ENCODE data around the gene NOC2L. TPM values are rescaled to one million over a fixed set of nuclear protein-coding genes. Genes with fewer than 3 reads are reported as not detected.
"Not testable (repeated sequence)": the region's sequence is repeated elsewhere in the genome, so short reads cannot be mapped to it uniquely, and the experiment has no call there.

Gene NOC2L
- total and polyA plus RNA-seq, 9 of the 15 experiments (the other 6 are each of a cell fraction or from before 2014, with no cell fraction given): 4.0 to 410 (median 200) TPM

DNA sequence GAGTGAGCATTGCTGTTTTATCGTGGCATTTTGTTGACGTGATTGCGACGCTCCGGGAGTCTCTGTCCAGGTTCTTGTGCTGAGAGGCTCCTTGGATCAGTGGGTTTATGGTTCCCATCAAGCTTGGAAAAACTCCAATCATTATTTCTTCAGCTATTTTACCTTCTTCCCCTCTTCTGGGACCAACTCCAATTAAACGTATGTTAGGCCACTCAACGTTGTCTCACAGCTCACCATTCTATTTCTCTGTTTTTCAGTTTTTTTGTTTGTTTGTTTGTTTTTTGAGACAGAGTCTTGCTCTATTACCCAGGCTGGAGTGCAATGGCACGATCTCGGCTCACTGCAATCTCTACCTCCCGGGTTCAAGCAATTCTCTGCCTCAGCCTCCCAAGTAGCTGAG is 32.8 kb upstream of the NOC2L start:
- TF ChIP-seq ZNF224 (CRISPR knock-in tag; IDR thresholded peaks at IDR 0.05) (no peak), CBX2 (IDR thresholded peaks at IDR 0.05; ENCODE audit: insufficient read depth, low read length, poor library complexity, severe bottlenecking) (no peak), COPS2 (conservative IDR thresholded peaks at IDR 0.05) (no peak)
- TF ChIP-seq, protein P1, sequence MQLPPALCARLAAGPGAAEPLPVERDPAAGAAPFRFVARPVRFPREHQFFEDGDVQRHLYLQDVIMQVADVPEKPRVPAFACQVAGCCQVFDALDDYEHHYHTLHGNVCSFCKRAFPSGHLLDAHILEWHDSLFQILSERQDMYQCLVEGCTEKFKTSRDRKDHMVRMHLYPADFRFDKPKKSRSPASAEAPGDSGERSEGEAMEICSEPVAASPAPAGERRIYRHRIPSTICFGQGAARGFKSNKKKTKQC (CRISPR knock-in tag; IDR thresholded peaks at IDR 0.05): no peak
- no peaks in the 10 kb centered on the region for H3K79me2 ChIP-seq (ENCODE audit: control insufficient read depth, insufficient read depth, low read length)
- DNase-seq (ENCODE audit: extremely low read depth in 1 of 4, low spot score in 3 of 4) (no peak), FAIRE-seq (no peak), ATAC-seq (no peak)
- 57% methylated on average over 10 of the region's 10 CpGs for WGBS (ENCODE audit: insufficient coverage, low coverage, missing lambda C conversion rate)
- H3K36me3 ChIP-seq (ENCODE audit: control insufficient read depth, insufficient read depth, low read length): no peaks in the 10 kb centered on the region
- H2AFZ ChIP-seq (ENCODE audit: low read depth, low read length): no peak overlapping the region
- H3K4me2 ChIP-seq (ENCODE audit: insufficient read depth, low read length): no peak overlapping the region
- in situ Hi-C loops (cut with MboI): no loop called here
- H3K4me1 ChIP-seq (replicated peaks in 1 of 2; ENCODE audit: control insufficient read depth in 2 of 2, insufficient read depth in 2 of 2, low read length in 2 of 2): peaks cover 0 to 19% of the 10 kb centered on the region in 2 experiments; a peak in 2 of 5 replicates
- no peaks in the 10 kb centered on the region for H3K9me1 ChIP-seq (ENCODE audit: control insufficient read depth, insufficient read depth, low read length)
- no TSS peak for BruUV-seq (replicated peaks)
- no peak overlapping the region for H3K27ac ChIP-seq (ENCODE audit: extremely low read depth, low read depth, low read length)
- intact Hi-C loops (cut with micrococcal nuclease): no loop called here
- H3K9ac ChIP-seq (ENCODE audit: insufficient read depth in 1 of 2, low read depth in 2 of 2, low read length in 2 of 2): no peak overlapping the region
- no peaks in the 10 kb centered on the region for H3K9me3 ChIP-seq (replicated peaks; ENCODE audit: control insufficient read depth, insufficient read depth, low read depth, low read length)
- ChIA-PET CTCF (ENCODE audit: low intra/inter-chr PET ratio) (no interaction called here), POLR2A (no interaction called here)
- no peak overlapping the region for H3K4me3 ChIP-seq
- H4K20me1 ChIP-seq (replicated peaks; ENCODE audit: control insufficient read depth, insufficient read depth, low read length): 0 out of 2 replicates have a peak, but pooled peaks cover 3% of the 10 kb centered on the region
- peaks cover 11 to 18% of the 10 kb centered on the region in 2 experiments; a peak in 4 of 5 replicates for H3K27me3 ChIP-seq (ENCODE audit: control insufficient read depth in 2 of 2, insufficient read depth in 2 of 2, low read length in 2 of 2)

DNA sequence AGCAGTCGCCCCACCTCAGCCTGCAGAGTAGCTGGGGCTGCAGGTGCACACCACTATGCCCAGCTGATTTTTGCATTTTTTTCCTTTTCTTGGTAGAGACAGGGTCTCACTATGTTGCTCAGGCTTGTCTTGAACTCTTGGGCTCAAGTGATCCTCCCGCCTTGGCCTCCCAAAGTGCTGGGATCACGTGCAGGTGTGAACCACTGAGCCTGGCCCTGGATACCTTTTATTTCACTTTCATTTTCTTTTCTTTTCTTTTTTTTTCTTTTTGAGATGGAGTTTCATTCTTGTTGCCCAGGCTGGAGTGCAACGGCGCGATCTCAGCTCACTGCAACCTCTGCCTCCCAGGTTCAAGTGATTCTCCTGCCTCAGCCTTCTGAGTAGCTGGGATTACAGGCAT is 32.2 kb upstream of the NOC2L start:
- in situ Hi-C loops (cut with MboI); H3K9me1 ChIP-seq (ENCODE audit: control insufficient read depth, insufficient read depth, low read length); ATAC-seq; DNase-seq (ENCODE audit: extremely low read depth in 1 of 4, low spot score in 3 of 4); H2AFZ ChIP-seq (ENCODE audit: low read depth, low read length); H3K79me2 ChIP-seq (ENCODE audit: control insufficient read depth, insufficient read depth, low read length); H3K36me3 ChIP-seq (ENCODE audit: control insufficient read depth, insufficient read depth, low read length); POLR2A ChIA-PET; H4K20me1 ChIP-seq (replicated peaks; ENCODE audit: control insufficient read depth, insufficient read depth, low read length); H3K27ac ChIP-seq (ENCODE audit: extremely low read depth, low read depth, low read length); H3K4me2 ChIP-seq (ENCODE audit: insufficient read depth, low read length); H3K9me3 ChIP-seq (replicated peaks; ENCODE audit: control insufficient read depth, insufficient read depth, low read depth, low read length); intact Hi-C loops (cut with micrococcal nuclease); H3K4me3 ChIP-seq; H3K9ac ChIP-seq (ENCODE audit: insufficient read depth in 1 of 2, low read depth in 2 of 2, low read length in 2 of 2); CTCF ChIA-PET (ENCODE audit: low intra/inter-chr PET ratio); BruUV-seq (replicated peaks); FAIRE-seq: not testable (repeated sequence)
- peaks cover 0 to 14% of the 10 kb centered on the region in 2 experiments; a peak in 2 of 5 replicates for H3K4me1 ChIP-seq (replicated peaks in 1 of 2; ENCODE audit: control insufficient read depth in 2 of 2, insufficient read depth in 2 of 2, low read length in 2 of 2)
- 25% methylated on average over 6 of the region's 6 CpGs for WGBS (ENCODE audit: insufficient coverage, low coverage, missing lambda C conversion rate)
- H3K27me3 ChIP-seq (ENCODE audit: control insufficient read depth in 2 of 2, insufficient read depth in 2 of 2, low read length in 2 of 2): peaks cover 11 to 18% of the 10 kb centered on the region in 2 experiments; a peak in 4 of 5 replicates
